DMS79 (cell line): ENCODE measurements around the gene RNF4.
"Not testable (repeated sequence)": the region's sequence is repeated elsewhere in the genome, so short reads cannot be mapped to it uniquely, and the experiment has no call there.

Experiments
- DNase-seq: peaks from one replicate; lab custom pipeline; 2025; lab: John Stamatoyannopoulos, UW

Gene RNF4

GRCh38 chr4:2534904-2535375 is 66.0 kb downstream of the RNF4 start:
- DNase-seq, result no peak

- DNase-seq, result no peak
Measured at GRCh38 chr4:2535376-2536192, 66.7 kb downstream of the RNF4 start.

GRCh38 chr4:2536193-2537010 is 67.5 kb downstream of the RNF4 start, which contains the start of gene FAM193A:
FAM193A (plus strand) TSS chr4:2536647; CDS start chr4:2536916, 269 bp downstream.
- DNase-seq, result peak; percentile 92

- DNase-seq, result no peak
Measured at GRCh38 chr4:2537011-2537830, 68.3 kb downstream of the RNF4 start.

GRCh38 chr4:2543580-2544191 is 74.8 kb downstream of the RNF4 start:
- DNase-seq, result not testable (repeated sequence)

- no peak for DNase-seq
Measured at GRCh38 chr4:2545321-2546013, 76.6 kb downstream of the RNF4 start.

GRCh38 chr4:2546286-2546823 is 77.4 kb downstream of the RNF4 start:
- no peak for DNase-seq

- DNase-seq, result not testable (repeated sequence)
Measured at GRCh38 chr4:2546961-2547691, 78.2 kb downstream of the RNF4 start.

GRCh38 chr4:2551118-2551517 is 82.2 kb downstream of the RNF4 start:
- no peak for DNase-seq

GRCh38 chr4:2552806-2553205 is 83.9 kb downstream of the RNF4 start:
- no peak for DNase-seq

- DNase-seq, result no peak
Measured at GRCh38 chr4:2558301-2558700, 89.4 kb downstream of the RNF4 start.

GRCh38 chr4:2560167-2560566 is 91.3 kb downstream of the RNF4 start:
- no peak for DNase-seq
